Measurements from ENCODE around the gene DMPK. TPM values are rescaled to one million over a fixed set of nuclear protein-coding genes. Genes with fewer than 3 reads are reported as not detected.

DMPK gene
- total and polyA plus RNA-seq, 4 experiments from 2014 or later, result 1.3 to 32.9 (median 30.8) TPM; not detected in 1

- Mint-ChIP-seq H3K27ac (peak overlapping the region; percentile 61 to 94 (median 88)), H3K9me3 (peaks cover 0 to 3% (median 0%) of the 10 kb centered on the region in 8 donors), H3K4me3 (peak overlapping the region; percentile 84 to 92 (median 86)), H3K36me3 (peaks cover 0 to 4% of the 10 kb centered on the region in 2 donors), H3K27me3 (peaks cover 1 to 6% of the 10 kb centered on the region in 2 donors), H3K4me1 (peaks cover 1 to 30% (median 5%) of the 10 kb centered on the region in 4 donors)
- DNase-seq, result peak; percentile 89 to 93 (median 91)
- H3K36me3 ChIP-seq (ENCODE audit: insufficient read depth, low read length), result no peaks in the 10 kb centered on the region
- H3K9me3 ChIP-seq (ENCODE audit: control insufficient read depth in 1 of 2, low read length in 2 of 2), result no peaks in the 10 kb centered on the region
- H3K27ac ChIP-seq (ENCODE audit: low read depth, low read length), result peak overlapping the region; percentile 15
- H3K27me3 ChIP-seq (ENCODE audit: insufficient read depth, low read length), result no peaks in the 10 kb centered on the region
- ChIA-PET POLR2A (ENCODE audit: partially characterized antibody) (interaction anchor here (0.9 to 6.9 kb wide), 14 partner anchors 9 to 131 kb away, joined by 3 to 84 read pairs (median 10); partner anchors contain the start of genes DMPK, DMWD, FBXO46 and IRF2BP1), CTCF (ENCODE audit: partially characterized antibody) (interaction anchor here (0.6 to 5.3 kb wide), 13 partner anchors 9 to 317 kb away, joined by 3 to 238 read pairs (median 5); partner anchors contain the start of genes DMPK, DMWD, IRF2BP1 and SYMPK)
- intact Hi-C loops (cut with micrococcal nuclease), result loop anchor here (1.0 to 5.0 kb wide), 8 partner anchors 9 to 247 kb away; partner anchors contain the start of genes DMWD, IRF2BP1, QPCTL and SYMPK
- H3K4me3 ChIP-seq (ENCODE audit: low read length in 2 of 2), result peak overlapping the region; percentile 57 to 71
- peaks cover 22% of the 10 kb centered on the region for H3K4me1 ChIP-seq (ENCODE audit: insufficient read depth, low read length)
Measured at GRCh38 chr19:45770192-45771101, 11.8 kb downstream of the DMPK start.

GRCh38 chr19:45769821-45770191, 12.5 kb downstream of the DMPK start:
- peaks cover 1 to 30% (median 5%) of the 10 kb centered on the region in 4 donors for H3K4me1 Mint-ChIP-seq
- no peaks in the 10 kb centered on the region for H3K27me3 ChIP-seq (ENCODE audit: insufficient read depth, low read length)
- peaks cover 0 to 4% of the 10 kb centered on the region in 2 donors for H3K36me3 Mint-ChIP-seq
- no peaks in the 10 kb centered on the region for H3K9me3 ChIP-seq (ENCODE audit: control insufficient read depth in 1 of 2, low read length in 2 of 2)
- ChIA-PET POLR2A (ENCODE audit: partially characterized antibody) (interaction anchor here (0.9 to 6.9 kb wide), 16 partner anchors 10 to 331 kb away, joined by 3 to 84 read pairs (median 8); partner anchors contain the start of genes DMPK, DMWD, FBXO46 and IRF2BP1), CTCF (ENCODE audit: partially characterized antibody) (interaction anchor here (0.6 to 5.3 kb wide), 16 partner anchors 9 to 971 kb away, joined by 3 to 238 read pairs (median 6); partner anchors contain the start of genes DMPK, DMWD, FBXO46 and IRF2BP1)
- peak in 4 of 5 donors; percentile 79 to 86 (median 82) for DNase-seq
- H3K4me1 ChIP-seq (ENCODE audit: insufficient read depth, low read length), result peaks cover 22% of the 10 kb centered on the region
- H3K36me3 ChIP-seq (ENCODE audit: insufficient read depth, low read length), result no peaks in the 10 kb centered on the region
- peak overlapping the region; percentile 85 to 95 (median 92) for H3K27ac Mint-ChIP-seq
- intact Hi-C loops (cut with micrococcal nuclease), result loop anchor here (1.0 to 5.0 kb wide), 11 partner anchors 9 to 247 kb away; partner anchors contain the start of genes DMWD, FBXO46, IRF2BP1 and QPCTL
- H3K4me3 ChIP-seq (ENCODE audit: low read length in 2 of 2), result peak overlapping the region; percentile 57 to 71
- H3K4me3 Mint-ChIP-seq, result peak overlapping the region; percentile 84 to 92 (median 86)
- H3K9me3 Mint-ChIP-seq, result peaks cover 0 to 3% (median 0%) of the 10 kb centered on the region in 8 donors
- H3K27me3 Mint-ChIP-seq, result peaks cover 1 to 10% of the 10 kb centered on the region in 2 donors
- H3K27ac ChIP-seq (ENCODE audit: low read depth, low read length), result peak overlapping the region; percentile 15

- CTCF ChIA-PET (ENCODE audit: partially characterized antibody), result interaction anchor here (0.6 to 5.3 kb wide), 20 partner anchors 8 to 970 kb away, joined by 3 to 238 read pairs (median 4); partner anchors contain the start of genes CCDC61, DMPK, DMWD and FBXO46
- Mint-ChIP-seq H3K9me3 (peaks cover 0 to 3% (median 0%) of the 10 kb centered on the region in 8 donors), H3K4me1 (peaks cover 1 to 30% (median 5%) of the 10 kb centered on the region in 4 donors), H3K4me3 (peak within 1 kb of the TSS; percentile 84 to 92 (median 86)), H3K27ac (peak within 1 kb of the TSS; percentile 85 to 95 (median 92)), H3K27me3 (peaks cover 1 to 14% of the 10 kb centered on the region in 2 donors), H3K36me3 (peaks cover 0 to 4% of the 10 kb centered on the region in 2 donors)
- Histone ChIP-seq H3K4me1 (ENCODE audit: insufficient read depth, low read length) (peaks cover 22% of the 10 kb centered on the region), H3K27ac (ENCODE audit: low read depth, low read length) (peak within 1 kb of the TSS; percentile 47), H3K9me3 (ENCODE audit: control insufficient read depth in 1 of 2, low read length in 2 of 2) (no peaks in the 10 kb centered on the region), H3K36me3 (ENCODE audit: insufficient read depth, low read length) (no peaks in the 10 kb centered on the region), H3K27me3 (ENCODE audit: insufficient read depth, low read length) (no peaks in the 10 kb centered on the region), H3K4me3 (ENCODE audit: low read length in 2 of 2) (peak within 1 kb of the TSS; percentile 71 to 73)
- DNase-seq, result peak; percentile 88 to 93 (median 92)
- POLR2A ChIA-PET (ENCODE audit: partially characterized antibody), result interaction anchor here (0.7 to 6.9 kb wide), 17 partner anchors 10 to 330 kb away, joined by 3 to 84 read pairs (median 9); partner anchors contain the start of genes DMPK, DMWD, FBXO46 and IRF2BP1
- intact Hi-C loops (cut with micrococcal nuclease), result loop anchor here (1.0 to 5.0 kb wide), 3 partner anchors 39 to 126 kb away; partner anchors contain the start of gene FBXO46
Measured at GRCh38 chr19:45768984-45769782, 13.1 kb downstream of the DMPK start, which contains the start of gene SIX5. SIX5 (minus strand) TSS chr19:45769252; CDS start chr19:45768844, 408 bp downstream.

- H3K9me3 Mint-ChIP-seq, result peaks cover 0 to 3% (median 0%) of the 10 kb centered on the region in 8 donors
- ChIA-PET POLR2A (ENCODE audit: partially characterized antibody) (interaction anchor here (1.7 to 6.9 kb wide), 9 partner anchors 11 to 117 kb away, joined by 7 to 84 read pairs (median 21); partner anchors contain the start of genes DMWD, FBXO46, IRF2BP1 and QPCTL), CTCF (ENCODE audit: partially characterized antibody) (interaction anchor here (0.8 to 5.3 kb wide), 12 partner anchors 8 to 227 kb away, joined by 3 to 238 read pairs (median 6); partner anchors contain the start of genes CCDC61, DMPK, DMWD and FBXO46)
- Histone ChIP-seq H3K9me3 (ENCODE audit: control insufficient read depth in 1 of 2, low read length in 2 of 2) (no peaks in the 10 kb centered on the region), H3K4me3 (ENCODE audit: low read length in 2 of 2) (peak overlapping the region; percentile 71 to 73), H3K36me3 (ENCODE audit: insufficient read depth, low read length) (no peaks in the 10 kb centered on the region), H3K27ac (ENCODE audit: low read depth, low read length) (peak overlapping the region; percentile 47), H3K27me3 (ENCODE audit: insufficient read depth, low read length) (no peaks in the 10 kb centered on the region), H3K4me1 (ENCODE audit: insufficient read depth, low read length) (peaks cover 22% of the 10 kb centered on the region)
- H3K36me3 Mint-ChIP-seq, result peaks cover 0 to 4% of the 10 kb centered on the region in 2 donors
- intact Hi-C loops (cut with micrococcal nuclease), result loop anchor here (2.0 to 5.0 kb wide), 2 partner anchors 51 to 126 kb away; no protein-coding TSS in a partner anchor
- peak overlapping the region in 3 of 7 donors; percentile 17 to 93 (median 72) for H3K27ac Mint-ChIP-seq
- peak in 3 of 5 donors; percentile 24 to 33 (median 31) for DNase-seq
- peaks cover 1 to 14% of the 10 kb centered on the region in 2 donors for H3K27me3 Mint-ChIP-seq
- peak overlapping the region; percentile 84 to 92 (median 86) for H3K4me3 Mint-ChIP-seq
- H3K4me1 Mint-ChIP-seq, result peaks cover 1 to 30% (median 5%) of the 10 kb centered on the region in 4 donors
Measured at GRCh38 chr19:45768655-45768983, 13.7 kb downstream of the DMPK start.

GRCh38 chr19:45767881-45768654, 14.2 kb downstream of the DMPK start:
- H3K36me3 ChIP-seq (ENCODE audit: insufficient read depth, low read length), result no peaks in the 10 kb centered on the region
- H3K36me3 Mint-ChIP-seq, result peaks cover 0 to 4% of the 10 kb centered on the region in 2 donors
- peaks cover 1 to 30% (median 5%) of the 10 kb centered on the region in 4 donors for H3K4me1 Mint-ChIP-seq
- peak overlapping the region in 1 of 2 donors; percentile 71 for H3K4me3 ChIP-seq (ENCODE audit: low read length in 2 of 2)
- ChIA-PET CTCF (ENCODE audit: partially characterized antibody) (interaction anchor here (1.3 to 5.3 kb wide), 4 partner anchors 11 to 227 kb away, joined by 3 to 238 read pairs (median 6); partner anchors contain the start of genes CCDC61, DMWD and FBXO46), POLR2A (ENCODE audit: partially characterized antibody) (interaction anchor here (0.6 to 6.9 kb wide), 9 partner anchors 11 to 1412 kb away, joined by 3 to 84 read pairs (median 21); partner anchors contain the start of genes DMWD, FBXO46, QPCTL and SNRPD2)
- peak in 1 of 5 donors; percentile 36 for DNase-seq
- H3K27ac ChIP-seq (ENCODE audit: low read depth, low read length), result no peak overlapping the region
- peak overlapping the region; percentile 57 to 79 (median 70) for H3K4me3 Mint-ChIP-seq
- peaks cover 22% of the 10 kb centered on the region for H3K4me1 ChIP-seq (ENCODE audit: insufficient read depth, low read length)
- H3K27me3 ChIP-seq (ENCODE audit: insufficient read depth, low read length), result no peaks in the 10 kb centered on the region
- peaks cover 1 to 14% of the 10 kb centered on the region in 2 donors for H3K27me3 Mint-ChIP-seq
- no peaks in the 10 kb centered on the region for H3K9me3 ChIP-seq (ENCODE audit: control insufficient read depth in 1 of 2, low read length in 2 of 2)
- no peak overlapping the region for H3K27ac Mint-ChIP-seq
- intact Hi-C loops (cut with micrococcal nuclease), result loop anchor here (2.0 to 5.0 kb wide), 2 partner anchors 51 to 125 kb away; no protein-coding TSS in a partner anchor
- H3K9me3 Mint-ChIP-seq, result peaks cover 0 to 3% (median 0%) of the 10 kb centered on the region in 8 donors

Measured in CD4-positive, alpha-beta memory T cell (primary cell).